ENCODE measurements around the gene PPP1R37.

PPP1R37 gene

DNA sequence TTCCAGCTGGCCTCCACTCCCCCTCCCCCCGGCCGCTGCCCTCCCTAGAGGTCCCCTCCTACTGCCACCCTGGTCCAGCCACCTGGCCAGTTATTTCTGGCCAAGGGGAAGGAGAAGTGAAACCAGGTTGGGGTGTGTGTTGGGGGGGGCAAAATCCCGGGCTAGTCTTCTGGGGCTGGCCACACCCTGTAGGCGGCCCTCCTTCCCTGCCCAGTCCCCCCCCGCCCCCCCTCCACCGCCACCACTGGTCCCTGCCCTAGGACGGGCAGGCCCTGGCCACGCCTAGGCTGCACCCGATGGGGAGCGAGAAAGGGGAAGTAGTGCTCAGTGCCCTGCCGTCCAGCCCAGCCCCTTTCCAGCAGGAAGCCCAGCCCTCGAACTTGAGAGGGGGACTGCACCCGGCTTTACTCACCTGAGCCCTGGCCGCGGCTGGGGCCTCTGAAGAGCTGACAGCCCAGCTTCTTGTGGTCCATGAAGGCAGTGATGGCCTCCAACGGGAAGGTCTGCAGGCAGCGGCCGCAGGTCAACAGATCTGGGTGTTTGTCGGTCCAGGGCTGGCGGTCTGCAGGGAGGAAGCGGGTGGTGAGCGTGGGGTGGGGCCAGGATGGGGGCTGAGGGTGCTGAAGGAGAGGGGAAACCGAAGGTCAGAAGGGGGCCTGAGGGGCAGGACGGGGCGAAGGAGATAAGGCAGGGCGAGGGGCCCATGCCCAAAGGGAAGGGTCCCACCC is 17.5 kb upstream of the PPP1R37 start:
- TF ChIP-seq, protein P1, sequence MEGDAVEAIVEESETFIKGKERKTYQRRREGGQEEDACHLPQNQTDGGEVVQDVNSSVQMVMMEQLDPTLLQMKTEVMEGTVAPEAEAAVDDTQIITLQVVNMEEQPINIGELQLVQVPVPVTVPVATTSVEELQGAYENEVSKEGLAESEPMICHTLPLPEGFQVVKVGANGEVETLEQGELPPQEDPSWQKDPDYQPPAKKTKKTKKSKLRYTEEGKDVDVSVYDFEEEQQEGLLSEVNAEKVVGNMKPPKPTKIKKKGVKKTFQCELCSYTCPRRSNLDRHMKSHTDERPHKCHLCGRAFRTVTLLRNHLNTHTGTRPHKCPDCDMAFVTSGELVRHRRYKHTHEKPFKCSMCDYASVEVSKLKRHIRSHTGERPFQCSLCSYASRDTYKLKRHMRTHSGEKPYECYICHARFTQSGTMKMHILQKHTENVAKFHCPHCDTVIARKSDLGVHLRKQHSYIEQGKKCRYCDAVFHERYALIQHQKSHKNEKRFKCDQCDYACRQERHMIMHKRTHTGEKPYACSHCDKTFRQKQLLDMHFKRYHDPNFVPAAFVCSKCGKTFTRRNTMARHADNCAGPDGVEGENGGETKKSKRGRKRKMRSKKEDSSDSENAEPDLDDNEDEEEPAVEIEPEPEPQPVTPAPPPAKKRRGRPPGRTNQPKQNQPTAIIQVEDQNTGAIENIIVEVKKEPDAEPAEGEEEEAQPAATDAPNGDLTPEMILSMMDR (IDR thresholded peaks at IDR 0.05; ENCODE audit: low read depth, low read length, poor library complexity, severe bottlenecking): no peak
- no peak for TF ChIP-seq EZH2phosphoT487 (IDR thresholded peaks at IDR 0.05; ENCODE audit: borderline replicate concordance, low read length)
- no peaks in the 10 kb centered on the region for H3K27me3 ChIP-seq (ENCODE audit: control insufficient read depth, low read length)
- peak overlapping the region; percentile 75 for H3K4me2 ChIP-seq (ENCODE audit: low read length)

DNA sequence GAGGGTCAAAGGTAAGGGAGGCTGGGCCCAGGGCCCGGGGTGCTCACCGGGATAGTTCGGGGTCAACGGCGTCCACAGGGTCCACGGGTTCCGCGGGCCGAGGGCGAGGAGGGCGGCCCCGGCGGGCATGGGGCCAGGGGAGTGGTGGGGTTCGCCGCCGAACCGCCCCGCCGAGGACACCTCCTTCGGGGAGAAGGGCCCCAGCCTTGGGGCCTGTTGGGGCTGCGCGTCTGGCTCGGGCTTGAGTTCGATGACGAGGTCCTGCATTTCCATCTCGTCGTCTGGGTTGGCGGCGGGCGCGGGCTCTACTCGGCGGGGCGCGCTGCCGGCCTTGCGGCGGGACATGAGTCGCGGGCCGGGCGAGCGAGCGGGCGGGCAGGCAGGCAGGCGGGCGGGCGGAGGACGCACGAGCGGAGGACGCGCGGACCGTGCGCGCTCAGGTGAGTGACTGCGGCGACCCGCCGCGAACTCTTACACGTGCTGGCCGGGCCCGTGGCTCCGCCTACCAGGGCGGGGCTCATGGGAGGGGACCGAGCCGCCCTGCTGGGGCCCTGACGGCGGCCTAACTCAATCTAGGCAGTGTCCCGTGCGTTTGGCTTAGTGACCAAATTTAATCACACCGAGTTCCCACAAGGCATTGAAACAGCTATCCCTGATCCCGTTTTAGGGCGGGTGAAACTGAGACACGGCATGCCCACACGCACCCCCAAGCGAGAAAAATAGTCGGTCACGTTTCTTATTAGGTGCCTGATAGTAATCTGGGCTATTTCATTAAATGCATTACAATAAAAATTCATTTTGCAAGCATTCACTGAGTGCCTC is 16.7 kb upstream of the PPP1R37 start, which contains the start of gene ZNF296:
Gene ZNF296 (minus strand): TSS at position 450 of the 822 bp plus-strand sequence. CDS start 105 bp downstream, at position 345.
- H3K4me1 ChIP-seq (ENCODE audit: control insufficient read depth, low read length): peaks cover 57% of the 10 kb centered on the region
- peak within 1 kb of the TSS; percentile 75 for H3K4me2 ChIP-seq (ENCODE audit: low read length)
- H3K4me3 ChIP-seq (ENCODE audit: low read length): peak within 1 kb of the TSS; percentile 95
- peaks cover 91% of the 10 kb centered on the region for H3K79me2 ChIP-seq (ENCODE audit: control insufficient read depth, low read length)
- H3F3A ChIP-seq (ENCODE audit: control insufficient read depth, insufficient read depth): peaks cover 29% of the 10 kb centered on the region
- peak within 1 kb of the TSS; percentile 92 for H3K27ac ChIP-seq (ENCODE audit: low read depth, low read length)
- peaks cover 17% of the 10 kb centered on the region for H4K20me1 ChIP-seq (ENCODE audit: control insufficient read depth, insufficient read depth, low read depth, low read length)
- H3K9me3 ChIP-seq (ENCODE audit: control insufficient read depth, insufficient read depth, low read length): no peaks in the 10 kb centered on the region
- no peaks in the 10 kb centered on the region for H3K27me3 ChIP-seq (ENCODE audit: control insufficient read depth, low read length)
- no peak for TF ChIP-seq EZH2phosphoT487 (IDR thresholded peaks at IDR 0.05; ENCODE audit: borderline replicate concordance, low read length)
- TF ChIP-seq, protein P1 (IDR thresholded peaks at IDR 0.05; ENCODE audit: low read depth, low read length, poor library complexity, severe bottlenecking): no peak
- no peaks in the 10 kb centered on the region for H3K9me2 ChIP-seq (replicated peaks; ENCODE audit: control insufficient read depth, low read length)
- H3K36me3 ChIP-seq (ENCODE audit: control insufficient read depth, low read length): peaks cover 66% of the 10 kb centered on the region

More for the DNA sequence above, 17.5 kb upstream of the PPP1R37 start:
- Histone ChIP-seq H3K27ac (ENCODE audit: low read depth, low read length) (peak overlapping the region; percentile 92), H3K4me1 (ENCODE audit: control insufficient read depth, low read length) (peaks cover 55% of the 10 kb centered on the region), H3F3A (ENCODE audit: control insufficient read depth, insufficient read depth) (peaks cover 29% of the 10 kb centered on the region), H3K36me3 (ENCODE audit: control insufficient read depth, low read length) (peaks cover 66% of the 10 kb centered on the region), H3K9me2 (replicated peaks; ENCODE audit: control insufficient read depth, low read length) (no peaks in the 10 kb centered on the region), H4K20me1 (ENCODE audit: control insufficient read depth, insufficient read depth, low read depth, low read length) (peaks cover 14% of the 10 kb centered on the region), H3K4me3 (ENCODE audit: low read length) (peak overlapping the region; percentile 95), H3K79me2 (ENCODE audit: control insufficient read depth, low read length) (peaks cover 90% of the 10 kb centered on the region), H3K9me3 (ENCODE audit: control insufficient read depth, insufficient read depth, low read length) (no peaks in the 10 kb centered on the region)

DNA sequence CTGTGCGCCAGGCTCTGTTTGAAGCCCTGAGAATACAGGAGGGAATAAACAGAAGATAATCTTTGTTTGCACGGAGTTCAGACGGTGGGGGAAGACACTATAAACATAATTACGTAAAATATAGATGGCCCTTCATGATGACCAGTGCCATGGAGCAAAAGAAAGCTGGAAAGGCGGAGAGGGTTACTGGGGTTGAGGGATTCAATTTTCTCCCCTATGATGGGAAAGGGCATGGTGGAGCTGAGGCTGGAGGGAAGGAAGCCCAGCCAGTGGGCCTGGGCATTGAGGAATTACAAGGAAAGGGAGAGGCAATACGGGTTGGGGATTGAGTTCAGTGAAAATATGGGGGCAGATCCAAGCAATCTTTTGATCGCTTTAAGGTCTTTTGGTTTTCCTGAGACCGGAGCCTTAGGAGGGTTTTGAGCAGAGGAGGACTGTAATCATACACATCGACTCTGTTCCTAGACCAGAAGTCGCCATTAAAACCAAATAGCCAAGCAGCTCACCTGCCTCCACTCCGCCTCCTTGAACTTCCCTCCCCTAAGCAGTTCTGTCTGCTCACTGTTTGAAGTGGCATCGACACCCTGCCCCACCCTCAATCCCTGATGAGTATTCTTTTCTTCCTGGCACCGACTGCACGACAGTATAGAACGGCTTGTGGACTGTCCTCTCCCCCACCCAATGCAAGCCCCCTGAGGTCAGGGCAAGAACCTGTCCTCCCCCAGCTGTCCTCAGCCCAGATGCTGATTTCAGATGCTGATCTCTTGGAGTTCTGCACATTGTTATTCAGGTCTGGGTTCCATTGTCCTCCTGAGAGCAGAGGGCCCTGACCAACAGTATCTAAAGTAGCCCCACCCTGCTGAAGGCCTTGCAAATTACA is 15.9 kb upstream of the PPP1R37 start:
- Histone ChIP-seq H3K36me3 (ENCODE audit: control insufficient read depth, low read length) (peaks cover 66% of the 10 kb centered on the region), H3K4me1 (ENCODE audit: control insufficient read depth, low read length) (peaks cover 62% of the 10 kb centered on the region), H3K27me3 (ENCODE audit: control insufficient read depth, low read length) (no peaks in the 10 kb centered on the region), H3K4me2 (ENCODE audit: low read length) (peak overlapping the region; percentile 75), H3K79me2 (ENCODE audit: control insufficient read depth, low read length) (peaks cover 91% of the 10 kb centered on the region), H3K27ac (ENCODE audit: low read depth, low read length) (peak overlapping the region; percentile 92), H3K9me2 (replicated peaks; ENCODE audit: control insufficient read depth, low read length) (no peaks in the 10 kb centered on the region), H3F3A (ENCODE audit: control insufficient read depth, insufficient read depth) (peaks cover 27% of the 10 kb centered on the region), H3K9me3 (ENCODE audit: control insufficient read depth, insufficient read depth, low read length) (no peaks in the 10 kb centered on the region), H4K20me1 (ENCODE audit: control insufficient read depth, insufficient read depth, low read depth, low read length) (peaks cover 18% of the 10 kb centered on the region), H3K4me3 (ENCODE audit: low read length) (peak overlapping the region; percentile 95)
- TF ChIP-seq, protein P1 (IDR thresholded peaks at IDR 0.05; ENCODE audit: low read depth, low read length, poor library complexity, severe bottlenecking): no peak
- no peak for TF ChIP-seq EZH2phosphoT487 (IDR thresholded peaks at IDR 0.05; ENCODE audit: borderline replicate concordance, low read length)
